K562 (cell line): ENCODE data around the gene PEX13. TPM values are rescaled to one million over a fixed set of nuclear protein-coding genes. Genes with fewer than 3 reads are reported as not detected.

Experiments
- CEBPB ChIP-seq: fragments of 450-650 bp; IDR thresholded peaks from 2 replicates; pipeline ENCODE4 v1.6.1; 2016; ENCODE audit warnings: missing genetic modification characterization, missing compliant biosample characterization
- KLF10 ChIP-seq: fragments of 250-450 bp; sonication (Bioruptor Pico); IDR thresholded peaks from 2 replicates; pipeline ENCODE4 v1.6.1; 2021; ENCODE audit warnings: matching md5 sums
- MAFK ChIP-seq: IDR thresholded peaks from 2 replicates; pipeline ENCODE4 v1.6.1; 2011; ENCODE audit warnings: low read length, improper control_type of control experiment
- NCOR1 ChIP-seq: fragments of 450-650 bp; IDR thresholded peaks from 2 replicates; pipeline ENCODE4 v1.6.1; 2016; ENCODE audit warnings: mild to moderate bottlenecking, moderate library complexity
- SIN3B ChIP-seq: fragments of 450-650 bp; IDR thresholded peaks from 2 replicates; pipeline ENCODE4 v1.6.1; 2017; ENCODE audit warnings: low read depth, mild to moderate bottlenecking, moderate library complexity
- ZKSCAN8 ChIP-seq: fragments of 200-800 bp; sonication (Bioruptor generic); IDR thresholded peaks from 2 replicates; pipeline ENCODE4 v1.6.1; 2016; ENCODE audit warnings: missing genetic modification characterization, missing compliant biosample characterization
- polyA plus RNA-seq, 8 experiments: library from polyadenylated mRNA; depleted of rRNA in 4 of 8; stranded (reverse) in 5 of 8; unstranded in 3 of 8; fragments of >200 nt; fragmentation: Nextera tagmentation in 2 of 8; fragmentation: Illumina TruSeq in 1 of 8; extraction: Ambion mirVana in 2 of 8; extraction: Trizol in 1 of 8; gene quantifications; 2 replicates each; pipeline versions ENCODE4 v1.2.1 to v1.2.3, GENCODE V29; 2011 to 2014; ENCODE audit warnings: inconsistent platforms in 1 of 8, missing spikeins in 1 of 8
- total RNA-seq, 7 experiments: library from RNA; depleted of rRNA in 6 of 7; stranded (reverse); fragments of >200 nt in 6 of 7; fragmentation: Illumina TruSeq in 2 of 7; extraction: Trizol in 2 of 7; gene quantifications; 2 replicates each; pipeline versions ENCODE4 v1.2.1 to v1.2.3, GENCODE V29; 2011 to 2021; ENCODE audit warnings: low replicate concordance in 1 of 7
- TF ChIP-seq, protein P1 (sequence below), 2 experiments: fragments of 450-650 bp; IDR thresholded peaks; 2 replicates each; pipeline ENCODE4 v1.6.1; 2018; ENCODE audit warnings: mild to moderate bottlenecking in 2 of 2, low read depth in 1 of 2; ENCODE audit not compliant: partially characterized antibody in 2 of 2
- TF ChIP-seq, protein P2 (sequence below), 2 experiments: IDR thresholded peaks; 2 replicates each; pipeline ENCODE4 v1.6.1; 2012; ENCODE audit warnings: improper control_type of control experiment in 2 of 2, low read depth in 2 of 2, low read length in 2 of 2, borderline replicate concordance in 1 of 2
- TF ChIP-seq, protein P3 (sequence below): fragments of 250-450 bp; sonication (Bioruptor Pico); IDR thresholded peaks from 2 replicates; pipeline ENCODE4 v1.9.0; 2021; ENCODE audit warnings: mild to moderate bottlenecking
- TF ChIP-seq, protein P4 (sequence below): fragments of 450-650 bp; formaldehyde crosslinking; IDR thresholded peaks from 2 replicates; pipeline ENCODE4 v1.4.0; 2020; ENCODE audit warnings: mild to moderate bottlenecking, moderate library complexity
- TF ChIP-seq, protein P5 (sequence below): fragments of 450-650 bp; formaldehyde crosslinking; IDR thresholded peaks from 2 replicates; pipeline ENCODE4 v1.4.0; 2022; ENCODE audit warnings: missing genetic modification characterization

Gene PEX13
- total and polyA plus RNA-seq, 9 of the 15 experiments (the other 6 are each of a cell fraction or from before 2014, with no cell fraction given): 4.0 to 30.4 (median 18.8) TPM

DNA sequence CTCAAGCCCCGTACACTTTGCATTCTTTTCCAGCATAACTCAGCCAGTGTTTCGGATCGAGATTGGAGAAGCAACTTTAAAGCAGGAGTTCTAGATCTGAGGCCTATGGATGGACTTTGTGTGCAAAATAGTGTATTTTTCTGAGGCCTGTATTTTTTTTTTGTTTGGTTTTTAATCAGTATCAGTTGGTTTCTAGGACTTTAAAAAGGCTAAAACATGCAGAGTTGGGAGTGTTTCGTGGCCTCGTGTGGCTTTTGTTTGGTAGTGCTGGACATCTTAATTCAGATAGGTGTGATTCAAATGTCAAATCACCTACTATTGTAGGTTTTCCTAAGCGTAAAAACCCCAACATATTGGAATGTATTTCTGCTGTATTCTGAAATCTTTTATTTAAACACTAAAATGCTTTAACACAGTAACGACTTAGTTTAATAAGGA lies 817 bp downstream of the PEX13 start (continued):
- TF ChIP-seq, protein P1, sequence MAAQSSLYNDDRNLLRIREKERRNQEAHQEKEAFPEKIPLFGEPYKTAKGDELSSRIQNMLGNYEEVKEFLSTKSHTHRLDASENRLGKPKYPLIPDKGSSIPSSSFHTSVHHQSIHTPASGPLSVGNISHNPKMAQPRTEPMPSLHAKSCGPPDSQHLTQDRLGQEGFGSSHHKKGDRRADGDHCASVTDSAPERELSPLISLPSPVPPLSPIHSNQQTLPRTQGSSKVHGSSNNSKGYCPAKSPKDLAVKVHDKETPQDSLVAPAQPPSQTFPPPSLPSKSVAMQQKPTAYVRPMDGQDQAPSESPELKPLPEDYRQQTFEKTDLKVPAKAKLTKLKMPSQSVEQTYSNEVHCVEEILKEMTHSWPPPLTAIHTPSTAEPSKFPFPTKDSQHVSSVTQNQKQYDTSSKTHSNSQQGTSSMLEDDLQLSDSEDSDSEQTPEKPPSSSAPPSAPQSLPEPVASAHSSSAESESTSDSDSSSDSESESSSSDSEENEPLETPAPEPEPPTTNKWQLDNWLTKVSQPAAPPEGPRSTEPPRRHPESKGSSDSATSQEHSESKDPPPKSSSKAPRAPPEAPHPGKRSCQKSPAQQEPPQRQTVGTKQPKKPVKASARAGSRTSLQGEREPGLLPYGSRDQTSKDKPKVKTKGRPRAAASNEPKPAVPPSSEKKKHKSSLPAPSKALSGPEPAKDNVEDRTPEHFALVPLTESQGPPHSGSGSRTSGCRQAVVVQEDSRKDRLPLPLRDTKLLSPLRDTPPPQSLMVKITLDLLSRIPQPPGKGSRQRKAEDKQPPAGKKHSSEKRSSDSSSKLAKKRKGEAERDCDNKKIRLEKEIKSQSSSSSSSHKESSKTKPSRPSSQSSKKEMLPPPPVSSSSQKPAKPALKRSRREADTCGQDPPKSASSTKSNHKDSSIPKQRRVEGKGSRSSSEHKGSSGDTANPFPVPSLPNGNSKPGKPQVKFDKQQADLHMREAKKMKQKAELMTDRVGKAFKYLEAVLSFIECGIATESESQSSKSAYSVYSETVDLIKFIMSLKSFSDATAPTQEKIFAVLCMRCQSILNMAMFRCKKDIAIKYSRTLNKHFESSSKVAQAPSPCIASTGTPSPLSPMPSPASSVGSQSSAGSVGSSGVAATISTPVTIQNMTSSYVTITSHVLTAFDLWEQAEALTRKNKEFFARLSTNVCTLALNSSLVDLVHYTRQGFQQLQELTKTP (IDR thresholded peaks at IDR 0.05; ENCODE audit: low read depth in 1 of 2, partially characterized antibody in 2 of 2): peak in 1 of 2 experiments; percentile 23
- TF ChIP-seq MAFK: no peak
- TF ChIP-seq, protein P2, sequence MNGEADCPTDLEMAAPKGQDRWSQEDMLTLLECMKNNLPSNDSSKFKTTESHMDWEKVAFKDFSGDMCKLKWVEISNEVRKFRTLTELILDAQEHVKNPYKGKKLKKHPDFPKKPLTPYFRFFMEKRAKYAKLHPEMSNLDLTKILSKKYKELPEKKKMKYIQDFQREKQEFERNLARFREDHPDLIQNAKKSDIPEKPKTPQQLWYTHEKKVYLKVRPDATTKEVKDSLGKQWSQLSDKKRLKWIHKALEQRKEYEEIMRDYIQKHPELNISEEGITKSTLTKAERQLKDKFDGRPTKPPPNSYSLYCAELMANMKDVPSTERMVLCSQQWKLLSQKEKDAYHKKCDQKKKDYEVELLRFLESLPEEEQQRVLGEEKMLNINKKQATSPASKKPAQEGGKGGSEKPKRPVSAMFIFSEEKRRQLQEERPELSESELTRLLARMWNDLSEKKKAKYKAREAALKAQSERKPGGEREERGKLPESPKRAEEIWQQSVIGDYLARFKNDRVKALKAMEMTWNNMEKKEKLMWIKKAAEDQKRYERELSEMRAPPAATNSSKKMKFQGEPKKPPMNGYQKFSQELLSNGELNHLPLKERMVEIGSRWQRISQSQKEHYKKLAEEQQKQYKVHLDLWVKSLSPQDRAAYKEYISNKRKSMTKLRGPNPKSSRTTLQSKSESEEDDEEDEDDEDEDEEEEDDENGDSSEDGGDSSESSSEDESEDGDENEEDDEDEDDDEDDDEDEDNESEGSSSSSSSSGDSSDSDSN (IDR thresholded peaks at IDR 0.05; ENCODE audit: borderline replicate concordance in 1 of 2, low read depth in 2 of 2, low read length in 2 of 2): 0 out of 4 replicates have a peak, but pooled peaks of 1 of the 2 experiments have one; percentile 6
- TF ChIP-seq ZKSCAN8 (CRISPR knock-in tag): no peak
- no peak for TF ChIP-seq SIN3B
- TF ChIP-seq, protein P3, sequence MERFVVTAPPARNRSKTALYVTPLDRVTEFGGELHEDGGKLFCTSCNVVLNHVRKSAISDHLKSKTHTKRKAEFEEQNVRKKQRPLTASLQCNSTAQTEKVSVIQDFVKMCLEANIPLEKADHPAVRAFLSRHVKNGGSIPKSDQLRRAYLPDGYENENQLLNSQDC (CRISPR knock-in tag): no peak
- TF ChIP-seq NCOR1: no peak
- TF ChIP-seq, protein P4, sequence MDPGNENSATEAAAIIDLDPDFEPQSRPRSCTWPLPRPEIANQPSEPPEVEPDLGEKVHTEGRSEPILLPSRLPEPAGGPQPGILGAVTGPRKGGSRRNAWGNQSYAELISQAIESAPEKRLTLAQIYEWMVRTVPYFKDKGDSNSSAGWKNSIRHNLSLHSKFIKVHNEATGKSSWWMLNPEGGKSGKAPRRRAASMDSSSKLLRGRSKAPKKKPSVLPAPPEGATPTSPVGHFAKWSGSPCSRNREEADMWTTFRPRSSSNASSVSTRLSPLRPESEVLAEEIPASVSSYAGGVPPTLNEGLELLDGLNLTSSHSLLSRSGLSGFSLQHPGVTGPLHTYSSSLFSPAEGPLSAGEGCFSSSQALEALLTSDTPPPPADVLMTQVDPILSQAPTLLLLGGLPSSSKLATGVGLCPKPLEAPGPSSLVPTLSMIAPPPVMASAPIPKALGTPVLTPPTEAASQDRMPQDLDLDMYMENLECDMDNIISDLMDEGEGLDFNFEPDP (CRISPR knock-in tag): no peak
- 0 out of 2 replicates have a peak, but pooled peaks have one; percentile 81 for TF ChIP-seq CEBPB (tag)
- TF ChIP-seq KLF10 (CRISPR knock-in tag): no peak
- TF ChIP-seq, protein P5, sequence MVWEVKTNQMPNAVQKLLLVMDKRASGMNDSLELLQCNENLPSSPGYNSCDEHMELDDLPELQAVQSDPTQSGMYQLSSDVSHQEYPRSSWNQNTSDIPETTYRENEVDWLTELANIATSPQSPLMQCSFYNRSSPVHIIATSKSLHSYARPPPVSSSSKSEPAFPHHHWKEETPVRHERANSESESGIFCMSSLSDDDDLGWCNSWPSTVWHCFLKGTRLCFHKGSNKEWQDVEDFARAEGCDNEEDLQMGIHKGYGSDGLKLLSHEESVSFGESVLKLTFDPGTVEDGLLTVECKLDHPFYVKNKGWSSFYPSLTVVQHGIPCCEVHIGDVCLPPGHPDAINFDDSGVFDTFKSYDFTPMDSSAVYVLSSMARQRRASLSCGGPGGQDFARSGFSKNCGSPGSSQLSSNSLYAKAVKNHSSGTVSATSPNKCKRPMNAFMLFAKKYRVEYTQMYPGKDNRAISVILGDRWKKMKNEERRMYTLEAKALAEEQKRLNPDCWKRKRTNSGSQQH: no peak
